ENCODE results near the gene TMEM114. TPM values are rescaled to one million over a fixed set of nuclear protein-coding genes. Genes with fewer than 3 reads are reported as not detected.

The TMEM114 gene
- total and polyA plus RNA-seq, 7 experiments from 2014 or later: not detected

DNA sequence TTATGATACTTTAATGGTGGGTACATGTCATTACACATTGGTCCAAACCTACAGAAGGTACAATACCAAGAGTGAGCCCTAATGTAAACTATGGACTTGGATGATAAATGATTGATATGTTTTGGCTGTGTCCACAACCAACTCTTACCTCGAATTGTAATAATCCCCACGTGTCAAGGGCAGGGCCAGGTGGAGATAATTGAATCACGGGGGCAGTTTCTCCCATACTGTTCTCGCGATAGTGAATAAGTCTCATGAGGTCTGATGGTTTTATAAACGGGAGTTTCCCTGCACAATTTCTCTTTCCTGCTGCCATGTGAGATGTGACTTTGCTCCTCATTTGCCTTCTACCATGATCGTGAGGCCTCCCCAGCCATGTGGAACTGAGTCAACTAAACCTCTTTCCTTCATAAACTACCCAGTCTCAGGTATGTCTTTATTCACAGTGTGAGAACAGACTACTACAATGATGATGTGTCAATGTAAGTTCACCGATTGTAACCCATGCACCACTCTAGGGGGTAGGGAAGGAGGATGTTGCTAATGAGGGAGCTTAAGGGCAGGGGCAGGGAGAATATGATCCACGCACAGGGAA, 24.2 kb upstream of the TMEM114 start:
- Histone ChIP-seq H3K4me1 (ENCODE audit: control insufficient read depth in 2 of 2, insufficient read depth in 2 of 2, low read length in 2 of 2) (no peaks in the 10 kb centered on the region), H3K27me3 (ENCODE audit: control insufficient read depth in 2 of 2, insufficient read depth in 2 of 2, low read length in 2 of 2) (no peaks in the 10 kb centered on the region), H3K9me3 (ENCODE audit: control insufficient read depth in 2 of 3, low read length in 3 of 3) (no peaks in the 10 kb centered on the region), H3K4me3 (ENCODE audit: low read length) (no peak overlapping the region), H3K36me3 (ENCODE audit: control insufficient read depth in 2 of 3, insufficient read depth in 3 of 3, low read length in 3 of 3) (no peaks in the 10 kb centered on the region), H3K27ac (ENCODE audit: low read depth, low read length) (no peak overlapping the region)
- H3K27me3 Mint-ChIP-seq: peaks cover 13 to 40% (median 22%) of the 10 kb centered on the region in 5 donors
- no peak overlapping the region for H3K27ac Mint-ChIP-seq
- CTCF ChIA-PET: interaction anchor here (1.8 kb wide), 1 partner anchor 30 kb away, joined by 4 read pairs; no protein-coding TSS in a partner anchor
- no peaks in the 10 kb centered on the region for H3K9me3 Mint-ChIP-seq
- H3K4me1 Mint-ChIP-seq: no peaks in the 10 kb centered on the region
- ATAC-seq (no peak), DNase-seq (no peak)
- no peak overlapping the region for H3K4me3 Mint-ChIP-seq
- intact Hi-C loops (cut with micrococcal nuclease): no loop called here
- POLR2A ChIA-PET: no interaction called here
- no peaks in the 10 kb centered on the region for H3K36me3 Mint-ChIP-seq

DNA sequence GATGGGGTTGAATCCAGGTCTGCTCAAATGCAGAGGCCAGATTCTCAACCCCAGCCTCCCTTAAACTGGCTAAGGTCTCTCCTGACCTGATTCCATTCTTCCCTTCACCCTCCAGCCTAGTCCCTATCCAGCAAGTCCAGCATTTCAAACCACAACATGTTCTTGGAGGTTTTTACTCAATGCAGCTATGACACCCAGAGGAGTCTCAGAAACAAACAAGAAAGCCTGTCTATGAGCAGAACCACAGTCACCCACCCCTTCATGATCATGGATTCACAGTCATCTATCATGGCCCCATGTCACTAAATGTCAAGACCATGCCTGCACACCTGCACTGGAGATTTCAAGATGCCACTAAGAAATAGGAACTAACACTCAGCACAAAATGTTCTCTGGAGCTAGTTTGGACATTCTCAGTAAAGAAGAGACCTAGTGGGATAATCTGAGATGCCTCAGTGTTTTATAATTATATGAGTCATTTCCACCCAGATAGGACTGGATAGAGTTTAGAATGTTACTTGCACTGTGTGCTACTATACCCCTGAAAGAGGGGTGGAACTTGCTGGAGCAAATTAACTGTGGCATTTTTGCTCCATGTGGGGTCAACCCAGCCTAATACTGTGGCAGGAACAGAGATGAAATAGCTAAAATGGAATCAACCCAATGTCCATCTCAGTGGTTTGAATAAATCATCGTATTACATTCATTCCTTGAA, 21.7 kb upstream of the TMEM114 start:
- Mint-ChIP-seq H3K27me3 (peaks cover 16 to 44% (median 26%) of the 10 kb centered on the region in 5 donors), H3K36me3 (peaks cover 0 to 3% (median 0%) of the 10 kb centered on the region in 5 donors), H3K27ac (no peak overlapping the region), H3K4me3 (no peak overlapping the region), H3K4me1 (no peaks in the 10 kb centered on the region), H3K9me3 (peaks cover 0 to 4% (median 0%) of the 10 kb centered on the region in 11 donors)
- Histone ChIP-seq H3K4me1 (ENCODE audit: control insufficient read depth in 2 of 2, insufficient read depth in 2 of 2, low read length in 2 of 2) (no peaks in the 10 kb centered on the region), H3K9me3 (ENCODE audit: control insufficient read depth in 2 of 3, low read length in 3 of 3) (no peaks in the 10 kb centered on the region), H3K27ac (ENCODE audit: low read depth, low read length) (no peak overlapping the region), H3K4me3 (ENCODE audit: low read length) (no peak overlapping the region), H3K36me3 (ENCODE audit: control insufficient read depth in 2 of 3, insufficient read depth in 3 of 3, low read length in 3 of 3) (no peaks in the 10 kb centered on the region), H3K27me3 (ENCODE audit: control insufficient read depth in 2 of 2, insufficient read depth in 2 of 2, low read length in 2 of 2) (no peaks in the 10 kb centered on the region)
- ChIA-PET POLR2A (no interaction called here), CTCF (no interaction called here)
- DNase-seq (no peak), ATAC-seq (no peak)
- intact Hi-C loops (cut with micrococcal nuclease): no loop called here

DNA sequence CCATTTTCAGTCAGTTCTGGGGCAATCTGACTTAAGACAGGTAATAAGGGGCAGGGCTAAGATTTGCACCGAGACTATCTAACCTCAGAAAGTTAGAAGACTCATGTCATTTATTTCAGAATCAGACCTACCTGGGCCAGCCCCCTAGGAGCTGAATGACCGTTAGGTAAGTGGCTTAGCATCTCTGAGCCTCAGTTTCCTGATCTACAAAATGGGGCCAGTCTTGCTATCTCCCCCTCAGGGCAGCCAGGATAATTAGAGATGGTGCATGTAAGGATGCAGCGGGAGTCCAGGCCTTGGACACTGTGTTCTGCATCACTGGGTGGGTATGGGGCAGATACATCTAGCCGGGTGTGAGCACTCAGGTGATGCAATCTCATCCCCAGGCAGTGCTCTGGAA, 20.8 kb upstream of the TMEM114 start:
- Histone ChIP-seq H3K27me3 (ENCODE audit: control insufficient read depth in 2 of 2, insufficient read depth in 2 of 2, low read length in 2 of 2) (no peaks in the 10 kb centered on the region), H3K4me3 (ENCODE audit: low read length) (no peak overlapping the region), H3K4me1 (ENCODE audit: control insufficient read depth in 2 of 2, insufficient read depth in 2 of 2, low read length in 2 of 2) (no peaks in the 10 kb centered on the region), H3K36me3 (ENCODE audit: control insufficient read depth in 2 of 3, insufficient read depth in 3 of 3, low read length in 3 of 3) (no peaks in the 10 kb centered on the region), H3K9me3 (ENCODE audit: control insufficient read depth in 2 of 3, low read length in 3 of 3) (no peaks in the 10 kb centered on the region), H3K27ac (ENCODE audit: low read depth, low read length) (no peak overlapping the region)
- peaks cover 0 to 3% (median 0%) of the 10 kb centered on the region in 5 donors for H3K36me3 Mint-ChIP-seq
- DNase-seq (no peak), ATAC-seq (no peak)
- POLR2A ChIA-PET: no interaction called here
- CTCF ChIA-PET: no interaction called here
- H3K4me3 Mint-ChIP-seq: no peak overlapping the region
- H3K4me1 Mint-ChIP-seq: no peaks in the 10 kb centered on the region
- peaks cover 0 to 6% (median 0%) of the 10 kb centered on the region in 11 donors for H3K9me3 Mint-ChIP-seq
- intact Hi-C loops (cut with micrococcal nuclease): no loop called here
- H3K27me3 Mint-ChIP-seq: peaks cover 16 to 40% (median 26%) of the 10 kb centered on the region in 5 donors
- no peak overlapping the region for H3K27ac Mint-ChIP-seq

DNA sequence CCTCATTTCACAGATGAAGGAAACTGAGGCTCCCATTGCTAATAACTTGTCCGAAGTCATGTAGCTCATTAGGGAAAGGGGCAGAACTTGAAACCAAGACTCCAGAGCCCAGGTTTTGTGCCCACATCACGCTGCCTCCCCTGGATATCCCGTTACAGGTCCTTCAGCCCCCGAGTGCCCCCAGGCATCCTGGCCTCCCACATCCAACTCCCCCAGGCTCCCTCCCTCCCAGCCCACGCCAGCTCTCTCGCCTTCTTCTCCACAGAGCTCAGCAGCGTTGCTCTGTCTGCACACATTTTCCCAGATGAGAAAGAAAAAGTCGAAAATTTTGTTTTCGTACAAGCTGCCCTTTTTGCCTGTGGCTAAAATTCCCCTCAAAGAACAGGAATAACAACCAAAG, 16.9 kb upstream of the TMEM114 start:
- ChIA-PET POLR2A (no interaction called here), CTCF (no interaction called here)
- no peak overlapping the region for H3K4me3 ChIP-seq (ENCODE audit: low read length)
- DNase-seq (no peak), ATAC-seq (no peak)
- H3K9me3 ChIP-seq (ENCODE audit: control insufficient read depth in 2 of 3, low read length in 3 of 3): no peaks in the 10 kb centered on the region
- H3K36me3 Mint-ChIP-seq: peaks cover 0 to 3% (median 0%) of the 10 kb centered on the region in 5 donors
- no peaks in the 10 kb centered on the region for H3K36me3 ChIP-seq (ENCODE audit: control insufficient read depth in 2 of 3, insufficient read depth in 3 of 3, low read length in 3 of 3)
- H3K27me3 Mint-ChIP-seq: peaks cover 6 to 26% (median 23%) of the 10 kb centered on the region in 5 donors
- H3K4me1 ChIP-seq (ENCODE audit: control insufficient read depth in 2 of 2, insufficient read depth in 2 of 2, low read length in 2 of 2): no peaks in the 10 kb centered on the region
- intact Hi-C loops (cut with micrococcal nuclease): no loop called here
- no peak overlapping the region for H3K27ac Mint-ChIP-seq
- H3K27me3 ChIP-seq (ENCODE audit: control insufficient read depth in 2 of 2, insufficient read depth in 2 of 2, low read length in 2 of 2): no peaks in the 10 kb centered on the region
- H3K4me1 Mint-ChIP-seq: no peaks in the 10 kb centered on the region
- peaks cover 0 to 9% (median 0%) of the 10 kb centered on the region in 11 donors for H3K9me3 Mint-ChIP-seq
- H3K4me3 Mint-ChIP-seq: no peak overlapping the region
- H3K27ac ChIP-seq (ENCODE audit: low read depth, low read length): no peak overlapping the region

DNA sequence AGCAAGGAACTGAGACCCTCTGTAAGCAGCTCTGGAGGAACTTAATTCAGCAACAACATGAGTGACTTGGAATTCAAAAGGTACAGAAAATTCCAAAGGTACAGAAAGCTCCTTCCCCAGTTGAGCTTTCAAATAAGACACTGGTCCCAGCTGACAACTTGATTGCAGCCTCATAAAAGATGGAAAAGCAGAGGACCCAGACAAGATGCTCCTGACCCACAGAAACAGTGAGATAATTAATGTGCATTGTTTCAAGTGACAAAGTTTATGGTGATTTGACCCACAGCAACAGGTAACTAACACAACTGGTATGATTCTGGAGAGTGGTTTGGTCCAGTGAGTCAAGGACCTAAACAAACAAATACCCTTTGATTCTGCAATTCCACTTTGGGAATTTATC, 15.2 kb upstream of the TMEM114 start:
- DNase-seq (no peak), ATAC-seq (no peak)
- Histone ChIP-seq H3K4me3 (ENCODE audit: low read length) (no peak overlapping the region), H3K27ac (ENCODE audit: low read depth, low read length) (no peak overlapping the region), H3K27me3 (ENCODE audit: control insufficient read depth in 2 of 2, insufficient read depth in 2 of 2, low read length in 2 of 2) (no peaks in the 10 kb centered on the region), H3K4me1 (ENCODE audit: control insufficient read depth in 2 of 2, insufficient read depth in 2 of 2, low read length in 2 of 2) (no peaks in the 10 kb centered on the region), H3K36me3 (ENCODE audit: control insufficient read depth in 2 of 3, insufficient read depth in 3 of 3, low read length in 3 of 3) (no peaks in the 10 kb centered on the region), H3K9me3 (ENCODE audit: control insufficient read depth in 2 of 3, low read length in 3 of 3) (no peaks in the 10 kb centered on the region)
- ChIA-PET CTCF (no interaction called here), POLR2A (no interaction called here)
- Mint-ChIP-seq H3K27ac (no peak overlapping the region), H3K9me3 (peaks cover 0 to 9% (median 0%) of the 10 kb centered on the region in 11 donors), H3K27me3 (peaks cover 9 to 26% (median 16%) of the 10 kb centered on the region in 5 donors), H3K4me1 (no peaks in the 10 kb centered on the region), H3K36me3 (peaks cover 0 to 3% (median 0%) of the 10 kb centered on the region in 5 donors), H3K4me3 (no peak overlapping the region)
- intact Hi-C loops (cut with micrococcal nuclease): no loop called here

DNA sequence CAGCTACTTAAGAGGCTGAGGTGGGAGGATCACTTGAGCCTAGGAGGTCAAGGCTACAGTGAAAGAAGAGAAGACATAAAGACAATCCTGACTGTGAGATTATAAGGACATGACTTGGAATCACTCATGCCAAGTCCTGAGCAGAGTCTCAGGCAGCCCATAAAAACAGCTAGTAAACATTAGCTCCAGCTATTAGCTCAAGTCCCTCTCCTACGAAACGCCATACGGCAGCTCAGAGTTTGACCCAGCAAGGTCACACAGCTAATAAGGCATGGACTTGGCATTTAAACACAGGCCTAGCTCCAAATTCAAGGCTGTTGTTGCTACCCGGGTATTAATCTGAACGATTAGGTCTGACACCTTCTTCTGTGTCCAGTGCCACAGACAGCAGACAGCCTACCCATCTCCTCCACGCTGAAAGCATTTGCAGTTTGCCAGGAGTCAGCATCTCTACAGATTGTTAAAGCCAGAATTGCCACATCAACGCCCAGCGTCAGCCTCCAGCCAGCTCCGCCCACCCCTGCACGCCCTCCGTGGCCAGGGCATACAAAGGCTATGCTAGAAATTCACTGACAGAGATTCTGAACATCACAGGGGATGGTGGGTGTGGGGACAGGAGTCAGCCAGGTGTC, 9.9 kb upstream of the TMEM114 start:
- no peaks in the 10 kb centered on the region for H3K4me1 ChIP-seq (ENCODE audit: control insufficient read depth in 2 of 2, insufficient read depth in 2 of 2, low read length in 2 of 2)
- Mint-ChIP-seq H3K27me3 (peaks cover 0 to 15% (median 9%) of the 10 kb centered on the region in 5 donors), H3K4me3 (no peak overlapping the region), H3K9me3 (peaks cover 0 to 4% (median 0%) of the 10 kb centered on the region in 11 donors), H3K27ac (no peak overlapping the region), H3K4me1 (no peaks in the 10 kb centered on the region), H3K36me3 (peaks cover 0 to 5% (median 0%) of the 10 kb centered on the region in 5 donors)
- H3K27ac ChIP-seq (ENCODE audit: low read depth, low read length): no peak overlapping the region
- intact Hi-C loops (cut with micrococcal nuclease): no loop called here
- H3K4me3 ChIP-seq (ENCODE audit: low read length): no peak overlapping the region
- H3K9me3 ChIP-seq (ENCODE audit: control insufficient read depth in 2 of 3, low read length in 3 of 3): no peaks in the 10 kb centered on the region
- POLR2A ChIA-PET: no interaction called here
- no peaks in the 10 kb centered on the region for H3K36me3 ChIP-seq (ENCODE audit: control insufficient read depth in 2 of 3, insufficient read depth in 3 of 3, low read length in 3 of 3)
- ATAC-seq: no peak
- DNase-seq: no peak
- no peaks in the 10 kb centered on the region for H3K27me3 ChIP-seq (ENCODE audit: control insufficient read depth in 2 of 2, insufficient read depth in 2 of 2, low read length in 2 of 2)
- CTCF ChIA-PET: no interaction called here
